Activated CD8-positive, alpha-beta memory T cell treated with anti-CD3 and anti-CD28 coated beads, Interleukin-2, amount 50 U/mL, for 24 hours (primary cell): ENCODE results near the gene CTNNA2.

ENCODE experiments used
- DNase-seq: peaks from one replicate; pipeline ENCODE4 v3.0.0-alpha.2; 2020; ENCODE audit errors: extremely low read depth

CTNNA2 gene

GRCh38 chr2:79855264-79856006 is 342.6 kb downstream of the CTNNA2 start:
- no peak for DNase-seq

DNA sequence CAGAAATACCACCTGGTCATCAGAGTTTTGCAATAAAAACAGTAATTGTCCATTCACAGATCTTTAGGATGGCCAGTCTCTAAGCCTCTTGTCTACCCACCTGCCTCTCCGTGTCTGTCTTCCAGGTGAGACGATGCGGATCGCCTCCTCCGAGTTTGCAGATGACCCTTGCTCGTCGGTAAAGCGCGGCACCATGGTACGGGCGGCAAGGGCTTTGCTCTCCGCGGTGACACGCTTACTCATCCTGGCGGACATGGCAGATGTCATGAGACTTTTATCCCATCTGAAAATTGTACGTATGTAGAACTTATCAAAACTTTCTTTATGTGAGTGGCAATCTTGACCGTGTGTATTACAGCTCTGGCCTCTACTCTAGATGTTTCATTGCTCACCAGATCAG is 345.0 kb downstream of the CTNNA2 start:
- no peak for DNase-seq

GRCh38 chr2:79860228-79861058 is 347.6 kb downstream of the CTNNA2 start:
- no peak for DNase-seq

DNA sequence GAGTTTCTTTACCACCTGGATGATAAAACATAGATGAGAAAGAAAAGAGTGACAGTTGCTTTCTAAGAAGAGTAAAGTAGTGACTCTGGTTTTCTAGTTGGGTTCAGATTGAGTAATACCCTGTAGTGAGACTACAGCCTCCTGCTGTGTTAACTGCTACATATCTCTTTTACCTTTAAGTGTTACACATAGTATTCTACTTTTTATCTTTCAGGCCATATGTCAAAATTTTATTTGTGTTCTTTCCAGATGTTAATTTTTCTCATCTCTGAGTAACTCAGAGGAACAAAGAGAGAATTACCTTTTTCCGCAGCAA is 348.2 kb downstream of the CTNNA2 start:
- no peak for DNase-seq

- DNase-seq, result no peak
These were observed 349.9 kb downstream of the CTNNA2 start for GRCh38 chr2:79862756-79863155.

GRCh38 chr2:79872656-79873055 is 359.8 kb downstream of the CTNNA2 start:
- no peak for DNase-seq

DNA sequence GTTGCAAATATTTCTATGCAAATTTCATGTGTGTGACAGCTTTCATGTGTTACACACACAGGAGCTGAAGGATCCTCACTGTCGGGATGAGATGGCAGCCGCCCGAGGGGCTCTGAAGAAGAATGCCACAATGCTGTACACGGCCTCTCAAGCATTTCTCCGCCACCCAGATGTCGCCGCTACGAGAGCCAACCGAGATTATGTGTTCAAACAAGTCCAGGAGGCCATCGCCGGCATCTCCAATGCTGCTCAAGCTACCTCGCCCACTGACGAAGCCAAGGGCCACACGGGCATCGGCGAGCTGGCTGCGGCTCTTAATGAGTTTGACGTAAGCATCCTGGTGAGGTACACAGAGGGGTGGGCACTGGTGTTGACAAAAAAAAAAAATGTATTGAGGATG is 361.2 kb downstream of the CTNNA2 start:
- DNase-seq, result no peak

GRCh38 chr2:79876430-79876829 is 363.6 kb downstream of the CTNNA2 start:
- DNase-seq, result no peak

- no peak for DNase-seq
These were observed 369.7 kb downstream of the CTNNA2 start for GRCh38 chr2:79882548-79882947.

- no peak for DNase-seq
These were observed 375.0 kb downstream of the CTNNA2 start for GRCh38 chr2:79887747-79888374.

DNA sequence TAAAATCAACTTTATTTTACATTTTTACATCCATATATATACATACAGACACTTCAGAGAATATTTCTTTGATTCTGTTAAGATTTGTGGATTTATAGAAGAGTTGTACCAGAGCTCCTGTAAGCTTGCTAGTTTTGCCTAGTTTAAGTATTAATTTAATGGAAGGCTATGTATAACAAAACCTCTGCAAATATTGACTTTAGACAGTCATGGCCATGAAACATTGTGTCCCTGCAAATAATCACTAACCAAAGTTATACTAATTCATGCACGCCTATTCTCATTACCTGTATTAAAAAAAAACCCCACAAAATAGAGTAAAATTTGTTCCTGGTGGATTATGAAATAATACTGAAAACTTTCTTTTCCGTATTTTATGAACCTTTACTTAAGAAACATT is 379.3 kb downstream of the CTNNA2 start:
- no peak for DNase-seq

DNA sequence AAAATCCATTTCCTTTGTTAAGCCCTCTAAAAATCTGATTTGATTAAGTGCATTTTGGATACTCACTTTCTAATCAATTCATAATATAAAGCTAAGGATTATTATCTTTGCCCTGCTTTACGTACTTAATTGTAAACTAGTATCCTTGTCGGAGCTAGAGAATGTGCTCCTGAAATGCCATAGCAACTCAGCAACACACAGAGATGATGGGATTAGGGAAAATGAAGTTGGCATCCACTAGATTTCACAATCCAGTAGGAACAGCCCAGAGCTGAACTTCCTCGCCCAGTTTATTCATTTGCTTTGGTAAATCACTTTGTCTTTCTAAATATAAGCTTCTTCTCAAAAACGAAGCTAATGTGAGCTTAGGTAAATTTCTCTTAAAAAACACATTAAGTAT is 386.3 kb downstream of the CTNNA2 start:
- no peak for DNase-seq

- no peak for DNase-seq
These were observed 388.3 kb downstream of the CTNNA2 start for GRCh38 chr2:79901161-79901560.

GRCh38 chr2:79903222-79904000 is 390.6 kb downstream of the CTNNA2 start:
- DNase-seq, result no peak

- no peak for DNase-seq
These were observed 393.5 kb downstream of the CTNNA2 start for GRCh38 chr2:79906139-79906890.

DNA sequence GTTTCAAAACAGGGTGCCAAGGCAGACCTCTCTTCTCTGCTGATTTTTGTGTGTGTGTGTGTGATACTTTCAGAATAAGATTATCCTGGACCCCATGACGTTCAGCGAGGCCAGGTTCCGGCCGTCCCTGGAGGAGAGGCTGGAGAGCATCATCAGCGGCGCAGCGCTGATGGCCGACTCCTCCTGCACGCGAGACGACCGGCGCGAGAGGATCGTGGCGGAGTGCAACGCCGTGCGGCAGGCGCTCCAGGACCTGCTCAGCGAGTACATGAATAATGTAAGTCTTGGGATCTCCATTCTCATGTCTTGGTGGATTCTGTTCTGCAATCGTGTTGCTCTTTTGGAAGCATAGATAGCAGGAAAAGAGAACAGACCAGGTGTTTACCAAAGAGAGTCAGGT is 396.7 kb downstream of the CTNNA2 start:
- no peak for DNase-seq

DNA sequence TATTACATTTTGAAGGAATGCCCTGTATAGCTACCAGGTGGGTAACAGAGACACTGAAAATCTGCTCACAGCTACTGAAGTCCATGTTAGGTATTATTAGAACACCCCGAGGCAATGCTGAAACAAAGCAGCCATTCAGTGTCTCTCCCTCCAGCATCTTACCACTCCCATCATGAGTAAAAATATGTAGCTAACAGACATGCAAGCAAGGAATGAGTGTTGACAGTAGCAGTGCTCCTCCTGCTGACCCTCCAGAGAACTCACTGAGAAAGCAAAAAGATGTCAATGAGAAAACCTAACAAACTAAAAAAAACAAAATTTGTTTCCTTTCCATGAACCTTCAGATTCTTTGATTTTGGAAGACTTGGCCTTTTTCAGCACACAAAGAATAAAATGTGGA is 397.8 kb downstream of the CTNNA2 start:
- no peak for DNase-seq

GRCh38 chr2:79915455-79915854 is 402.6 kb downstream of the CTNNA2 start:
- DNase-seq, result no peak

- no peak for DNase-seq
These were observed 403.4 kb downstream of the CTNNA2 start for GRCh38 chr2:79916285-79916684.

DNA sequence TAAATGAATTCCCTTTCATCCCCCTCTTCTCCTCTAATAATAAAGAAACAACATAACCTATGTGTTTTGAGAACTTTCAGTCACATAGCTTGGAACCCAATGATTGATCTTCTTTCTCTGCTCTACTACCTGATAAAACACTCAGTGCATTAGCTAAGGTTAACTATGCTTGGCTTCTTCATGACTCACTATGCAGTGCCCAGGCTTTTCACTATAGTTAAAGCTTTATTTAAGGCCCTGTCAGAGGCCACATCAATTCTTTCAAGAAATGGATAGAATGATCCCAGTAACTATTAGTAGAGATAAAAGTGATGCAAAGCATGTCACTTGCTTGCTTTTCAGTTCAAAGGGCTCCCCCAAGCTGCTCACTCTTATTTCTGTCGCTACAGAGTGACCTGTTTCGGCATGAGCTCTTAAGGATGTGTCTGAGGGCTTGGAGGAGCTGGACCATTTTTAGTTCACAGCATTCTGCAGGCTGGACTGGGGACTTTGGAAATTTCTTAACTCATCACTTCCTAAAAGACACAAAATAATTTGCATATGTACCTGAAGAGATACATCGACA is 407.7 kb downstream of the CTNNA2 start:
- DNase-seq, result no peak

GRCh38 chr2:79929624-79930023 is 416.8 kb downstream of the CTNNA2 start:
- no peak for DNase-seq
